Keratinocyte (primary cell): ENCODE measurements around the gene KIAA1958. TPM values are rescaled to one million over a fixed set of nuclear protein-coding genes. Genes with fewer than 3 reads are reported as not detected.

Experiments
- DNase-seq: peaks from one replicate; pipeline ENCODE4 v3.0.0-alpha.2; 2011; ENCODE audit warnings: low read depth, missing footprints, low spot score
- FAIRE-seq: peaks from 2 replicates; lab custom pipeline; 2011; peaks lifted over from hg19 to GRCh38; lab: Jason Lieb, UNC
- H2AFZ ChIP-seq: 2 replicates; pipeline ENCODE4 v1.6.0; 2012; ENCODE audit warnings: low read length, control low read depth, inconsistent platforms; ENCODE audit not compliant: control insufficient read depth
- H3K27ac ChIP-seq: 2 replicates; pipeline ENCODE4 v1.5.1; 2011; ENCODE audit warnings: low read length; ENCODE audit not compliant: control insufficient read depth, insufficient read depth
- H3K27me3 ChIP-seq: 3 replicates; pipeline ENCODE4 v1.6.0; 2011; ENCODE audit warnings: low read length; ENCODE audit not compliant: control insufficient read depth, insufficient read depth; ENCODE audit errors: extremely low read depth
- H3K36me3 ChIP-seq, 2 experiments: 2 replicates in 1 of 2; 3 replicates in 1 of 2; pipeline ENCODE4 v1.5.1; 2011; ENCODE audit warnings: low read length in 2 of 2, mild to moderate bottlenecking in 1 of 2; ENCODE audit not compliant: control insufficient read depth in 2 of 2, insufficient read depth in 2 of 2; ENCODE audit errors: extremely low read depth in 1 of 2
- H3K4me1 ChIP-seq: 3 replicates; pipeline ENCODE4 v1.5.1; 2011; ENCODE audit warnings: low read length; ENCODE audit not compliant: control insufficient read depth, insufficient read depth; ENCODE audit errors: extremely low read depth
- H3K4me2 ChIP-seq: 3 replicates; pipeline ENCODE4 v1.6.0; 2011; ENCODE audit warnings: low read depth, low read length; ENCODE audit not compliant: control insufficient read depth, insufficient read depth; ENCODE audit errors: extremely low read depth
- H3K4me3 ChIP-seq, 3 experiments: fragments of 200-600 bp in 1 of 3; sonication (generic) in 1 of 3; 2 replicates in 2 of 3; 3 replicates in 1 of 3; pipeline ENCODE4 v1.5.1; 2011 to 2016; ENCODE audit warnings: low read length in 3 of 3, mild to moderate bottlenecking in 3 of 3, control low read depth in 2 of 3, inconsistent platforms in 1 of 3, low read depth in 1 of 3, mixed read lengths in 1 of 3, mixed run types in 1 of 3, moderate library complexity in 1 of 3; ENCODE audit not compliant: control insufficient read depth in 2 of 3, insufficient read depth in 2 of 3; ENCODE audit errors: extremely low read depth in 1 of 3
- H3K79me2 ChIP-seq: 2 replicates; pipeline ENCODE4 v1.6.0; 2012; ENCODE audit warnings: low read length; ENCODE audit not compliant: control insufficient read depth, insufficient read depth
- H3K9ac ChIP-seq: 3 replicates; pipeline ENCODE4 v1.6.0; 2011; ENCODE audit warnings: low read length; ENCODE audit not compliant: control insufficient read depth, insufficient read depth; ENCODE audit errors: extremely low read depth
- H3K9me1 ChIP-seq: 3 replicates; pipeline ENCODE4 v1.6.0; 2011; ENCODE audit warnings: low read length; ENCODE audit not compliant: control insufficient read depth, insufficient read depth; ENCODE audit errors: extremely low read depth
- H3K9me3 ChIP-seq: 2 replicates; pipeline ENCODE4 v1.5.1; 2012; ENCODE audit warnings: low read depth, low read length; ENCODE audit not compliant: control insufficient read depth
- H4K20me1 ChIP-seq: 3 replicates; pipeline ENCODE4 v1.6.0; 2011; ENCODE audit warnings: low read length; ENCODE audit not compliant: control insufficient read depth, insufficient read depth; ENCODE audit errors: extremely low read depth
- CTCF ChIP-seq, 3 experiments: IDR thresholded peaks in 1 of 3; conservative IDR thresholded peaks in 1 of 3; optimal IDR thresholded peaks in 1 of 3; 2 replicates in 2 of 3; 3 replicates in 1 of 3; pipeline versions ENCODE3 to v1.5.1; 2011; ENCODE audit warnings: low read length in 3 of 3, mild to moderate bottlenecking in 3 of 3, moderate library complexity in 2 of 3, control low read depth in 1 of 3, inconsistent platforms in 1 of 3; ENCODE audit not compliant: insufficient read depth in 2 of 3; ENCODE audit errors: extremely low read depth in 1 of 3
- EZH2 ChIP-seq: IDR thresholded peaks from one replicate; pipeline ENCODE4 v1.6.1; 2012; ENCODE audit warnings: inconsistent platforms, mild to moderate bottlenecking, low read length, moderate library complexity
- dilution Hi-C: fragments of 300-500 bp; cut with MboI; formaldehyde crosslinking; loops from one replicate; pipeline ENCODE4 v1.7.0; 2020; ENCODE audit warnings: low sequenced_read_pairs; ENCODE audit not compliant: extremely low pct_ligation_motif_present
- polyA plus RNA-seq, 5 experiments: library from polyadenylated mRNA; depleted of rRNA in 3 of 5; stranded (reverse) in 3 of 5; stranded (forward) in 1 of 5; unstranded in 1 of 5; fragments of >200 nt; gene quantifications; 1 replicate in 1 of 5; 2 replicates in 3 of 5; 3 replicates in 1 of 5; pipeline versions ENCODE4 v1.2.1 to v1.2.3, GENCODE V29; 2011 to 2012; ENCODE audit warnings: missing spikeins in 2 of 5, low read depth in 1 of 5, low replicate concordance in 1 of 5

The KIAA1958 gene
- polyA plus RNA-seq, 1 donor (not counting 4 experiments of a cell fraction or from before 2014, with no cell fraction given): 0.84 TPM

GRCh38 chr9:112489876-112490666, 3.4 kb downstream of the KIAA1958 start:
- Histone ChIP-seq H3K27me3 (no peaks in the 10 kb centered on the region), H3K9me1 (no peaks in the 10 kb centered on the region), H3K4me2 (no peak overlapping the region), H3K36me3 (no peaks in the 10 kb centered on the region), H3K4me1 (peaks cover 9% of the 10 kb centered on the region), H3K4me3 (no peak overlapping the region), H2AFZ (no peak overlapping the region), H3K79me2 (no peaks in the 10 kb centered on the region), H4K20me1 (no peaks in the 10 kb centered on the region), H3K9ac (no peak overlapping the region), H3K27ac (no peak overlapping the region), H3K9me3 (peaks cover 2% of the 10 kb centered on the region)
- TF ChIP-seq CTCF (optimal IDR thresholded peaks at IDR 0.05 in 1 of 3, IDR thresholded peaks at IDR 0.05 in 1 of 3, conservative IDR thresholded peaks at IDR 0.05 in 1 of 3; ENCODE audit: extremely low read depth in 1 of 3, insufficient read depth in 2 of 3, low read length in 3 of 3) (no peak), EZH2 (no peak)
- DNase-seq (no peak), FAIRE-seq (no peak)
- dilution Hi-C loops: no loop called here

- no peak overlapping the region for H3K4me2 ChIP-seq
- no peak overlapping the region for H3K27ac ChIP-seq
- H2AFZ ChIP-seq: no peak overlapping the region
- H3K4me3 ChIP-seq: no peak overlapping the region
- TF ChIP-seq EZH2 (no peak), CTCF (optimal IDR thresholded peaks at IDR 0.05 in 1 of 3, IDR thresholded peaks at IDR 0.05 in 1 of 3, conservative IDR thresholded peaks at IDR 0.05 in 1 of 3; ENCODE audit: extremely low read depth in 1 of 3, insufficient read depth in 2 of 3, low read length in 3 of 3) (no peak)
- H3K27me3 ChIP-seq: no peaks in the 10 kb centered on the region
- DNase-seq: no peak
- dilution Hi-C loops: no loop called here
- H3K79me2 ChIP-seq: no peaks in the 10 kb centered on the region
- H3K36me3 ChIP-seq: no peaks in the 10 kb centered on the region
- H3K4me1 ChIP-seq: peaks cover 2% of the 10 kb centered on the region
- H3K9me3 ChIP-seq: peaks cover 2% of the 10 kb centered on the region
- no peak for FAIRE-seq
- H3K9ac ChIP-seq: no peak overlapping the region
- no peaks in the 10 kb centered on the region for H4K20me1 ChIP-seq
- H3K9me1 ChIP-seq: no peaks in the 10 kb centered on the region
Measured at GRCh38 chr9:112493393-112494137, 6.9 kb downstream of the KIAA1958 start.
